HG02870 (cell line): Measurements from ENCODE around the gene ALPI.

Experiments used
- ATAC-seq: cut with Tn5 transposase; IDR thresholded peaks from one replicate; pipeline ENCODE4 v1.9.1; 2021; ENCODE audit warnings: mild to moderate bottlenecking, moderate library complexity; ENCODE audit not compliant: unreplicated experiment

Gene ALPI

GRCh38 chr2:232494542-232494941, 38.6 kb downstream of the ALPI start:
- no peak for ATAC-seq

GRCh38 chr2:232495292-232495691, 39.3 kb downstream of the ALPI start:
- no peak for ATAC-seq

GRCh38 chr2:232496501-232497270, 40.7 kb downstream of the ALPI start:
- no peak for ATAC-seq

GRCh38 chr2:232497348-232497747, 41.4 kb downstream of the ALPI start:
- no peak for ATAC-seq

- ATAC-seq = no peak
Observed at GRCh38 chr2:232498452-232498851, 42.5 kb downstream of the ALPI start.

GRCh38 chr2:232501331-232501771, 45.4 kb downstream of the ALPI start:
- ATAC-seq = no peak

- ATAC-seq = no peak
Observed at GRCh38 chr2:232501794-232502390, 45.9 kb downstream of the ALPI start.

GRCh38 chr2:232502511-232502910, 46.6 kb downstream of the ALPI start:
- no peak for ATAC-seq

- ATAC-seq = no peak
Observed at GRCh38 chr2:232502911-232503808, 47.2 kb downstream of the ALPI start.

GRCh38 chr2:232503809-232504323, 47.9 kb downstream of the ALPI start:
- no peak for ATAC-seq

GRCh38 chr2:232504438-232504837, 48.5 kb downstream of the ALPI start:
- ATAC-seq = no peak

GRCh38 chr2:232505856-232506255, 49.9 kb downstream of the ALPI start:
- no peak for ATAC-seq

GRCh38 chr2:232506709-232507108, 50.8 kb downstream of the ALPI start:
- ATAC-seq = no peak

- ATAC-seq = no peak
Observed at GRCh38 chr2:232508251-232508650, 52.3 kb downstream of the ALPI start.
